Breast epithelium (tissue), 3 donors: ENCODE measurements around the gene MICAL2.

Source experiments
- CTCF ChIP-seq, 3 donors: fragments of 450-650 bp; IDR thresholded peaks; one replicate each; pipeline ENCODE4 v1.5.1; 2016 to 2017; ENCODE audit warnings: antibody characterized with exemption in 3 of 3, mild to moderate bottlenecking in 3 of 3, moderate library complexity in 3 of 3
- POLR2A ChIP-seq: fragments of 450-650 bp; IDR thresholded peaks from one replicate; pipeline ENCODE4 v1.6.1; 2016; ENCODE audit warnings: antibody characterized with exemption, mild to moderate bottlenecking, moderate library complexity
- POLR2AphosphoS5 ChIP-seq, 3 donors: sonication (generic); formaldehyde crosslinking; IDR thresholded peaks; one replicate each; pipeline ENCODE4 v1.6.1; 2017; ENCODE audit warnings: antibody characterized with exemption in 3 of 3

DNA sequence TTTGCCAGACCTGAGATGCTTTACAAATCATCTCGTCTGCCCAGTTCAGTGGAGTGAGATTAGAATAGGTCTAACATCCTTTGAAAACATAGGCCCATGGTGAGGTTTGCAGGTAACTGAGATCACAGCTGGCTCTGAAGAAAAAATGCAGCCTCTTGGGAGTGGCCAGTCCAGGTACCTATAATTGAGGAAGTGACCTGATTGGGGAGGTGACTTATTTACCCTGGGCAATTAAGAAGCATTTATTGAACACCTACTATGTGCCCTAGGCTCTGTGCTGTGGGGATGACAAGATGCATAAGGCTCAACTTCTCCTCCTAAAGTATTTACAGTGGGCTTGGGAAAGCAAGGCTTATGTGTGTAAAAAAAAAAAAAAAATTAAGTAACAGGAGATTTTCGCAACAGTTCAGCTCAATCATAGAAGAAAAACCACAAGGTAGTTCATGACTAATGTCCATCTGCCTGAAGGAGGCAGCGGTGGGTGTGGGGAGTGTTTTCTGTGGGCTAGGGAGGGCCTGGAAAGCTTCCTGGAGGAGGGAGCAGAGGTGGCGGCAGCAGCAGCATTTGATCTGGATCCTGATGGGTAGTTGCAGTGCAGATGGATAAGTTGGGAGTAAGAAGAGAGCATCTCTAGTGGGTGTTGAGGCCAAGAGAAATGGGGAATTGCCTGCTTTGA is 16.1 kb downstream of the MICAL2 start:
- TF ChIP-seq POLR2A (no peak), CTCF (IDR thresholded peaks at IDR 0.05) (no peak), POLR2AphosphoS5 (IDR thresholded peaks at IDR 0.05) (no peak)
